A673 (cell line): Measurements from ENCODE around the gene OR5C1. TPM values are rescaled to one million over a fixed set of nuclear protein-coding genes. Genes with fewer than 3 reads are reported as not detected.

Experiments used
- BruUV-seq: library from RNA; stranded (reverse); fragments of 400-500 nt; replicated peaks from 2 replicates; lab custom pipeline; 2021; lab: Mats Ljungman, UMichigan
- CTCF ChIA-PET: fragments of 300-600 bp; sonication (Branson Sonifier 250); formaldehyde crosslinking; loops from one replicate; lab custom pipeline; 2022; ENCODE audit warnings: antibody characterized with exemption; lab: Charles Lee
- POLR2A ChIA-PET: fragments of 300-600 bp; sonication (Branson Sonifier 250); formaldehyde crosslinking; loops from one replicate; lab custom pipeline; 2022; ENCODE audit warnings: antibody characterized with exemption; ENCODE audit not compliant: low non-redundant PET; lab: Charles Lee
- DNase-seq: peaks from one replicate; pipeline ENCODE4 v3.0.0-alpha.2; 2015; ENCODE audit warnings: low spot score
- H3K27ac ChIP-seq: fragments of 200-600 bp; sonication (generic); 2 replicates; pipeline ENCODE4 v1.5.1; 2016; ENCODE audit warnings: mixed run types, low read depth, mild to moderate bottlenecking, mixed read lengths, antibody characterized with exemption, low read length; ENCODE audit not compliant: poor library complexity, severe bottlenecking
- H3K27me3 ChIP-seq: fragments of 200-600 bp; sonication (generic); replicated peaks from 2 replicates; pipeline ENCODE4 v1.6.1; 2017; ENCODE audit warnings: mixed run types, low read depth, mild to moderate bottlenecking, mixed read lengths, antibody characterized with exemption, low read length; ENCODE audit not compliant: insufficient read depth, poor library complexity
- H3K36me3 ChIP-seq: fragments of 200-600 bp; sonication (generic); 2 replicates; pipeline ENCODE4 v1.6.1; 2016; ENCODE audit warnings: mixed run types, mild to moderate bottlenecking, mixed read lengths, antibody characterized with exemption, low read length; ENCODE audit not compliant: insufficient read depth, poor library complexity, severe bottlenecking
- H3K4me1 ChIP-seq: fragments of 200-600 bp; sonication (generic); 2 replicates; pipeline ENCODE4 v1.6.1; 2017; ENCODE audit warnings: mixed run types, mild to moderate bottlenecking, mixed read lengths, antibody characterized with exemption, low read length; ENCODE audit not compliant: insufficient read depth, poor library complexity, severe bottlenecking
- H3K4me3 ChIP-seq: fragments of 200-600 bp; sonication (generic); 2 replicates; pipeline ENCODE4 v1.5.1; 2016; ENCODE audit warnings: low read depth, mixed run types, mild to moderate bottlenecking, mixed read lengths, low read length; ENCODE audit not compliant: poor library complexity, severe bottlenecking
- H3K9me3 ChIP-seq: fragments of 200-600 bp; sonication (generic); 2 replicates; pipeline ENCODE4 v1.6.1; 2016; ENCODE audit warnings: mixed run types, low read depth, mild to moderate bottlenecking, mixed read lengths, antibody characterized with exemption, low read length; ENCODE audit not compliant: poor library complexity, severe bottlenecking
- CTCF ChIP-seq: fragments of 300-800, 200-600 bp; sonication (generic); conservative IDR thresholded peaks from 2 replicates; pipeline ENCODE4 v1.5.1; 2017; ENCODE audit warnings: low read depth, mild to moderate bottlenecking, antibody characterized with exemption, low read length, moderate library complexity, mixed read lengths
- EZH2 ChIP-seq: fragments of 200-600 bp; sonication (generic); IDR thresholded peaks from 2 replicates; pipeline ENCODE4 v1.6.1; 2017; ENCODE audit warnings: borderline replicate concordance, low read depth, mild to moderate bottlenecking, mixed read lengths, antibody characterized with exemption, low read length; ENCODE audit not compliant: poor library complexity, severe bottlenecking
- intact Hi-C: fragments of 100-400 bp; cut with micrococcal nuclease; formaldehyde crosslinking; loops from one replicate; pipeline ENCODE4 v1.10.0; 2022; ENCODE audit not compliant: unreplicated experiment
- total RNA-seq: library from RNA; stranded (reverse); gene quantifications from 2 replicates; pipeline ENCODE4 v1.2.3, GENCODE V29; 2021

OR5C1 gene
- total RNA-seq, 1 experiment from 2014 or later, result not detected

- DNase-seq, result no peak
- BruUV-seq, result no TSS peak
- Histone ChIP-seq H3K27me3 (no peaks in the 10 kb centered on the region), H3K4me1 (peaks cover 7% of the 10 kb centered on the region), H3K36me3 (peaks cover 56% of the 10 kb centered on the region), H3K27ac (no peak overlapping the region), H3K9me3 (no peaks in the 10 kb centered on the region), H3K4me3 (no peak overlapping the region)
- CTCF ChIA-PET, result no interaction called here
- POLR2A ChIA-PET, result no interaction called here
- intact Hi-C loops, result loop anchor here (10.0 kb wide), 1 partner anchor 465 kb away; no protein-coding TSS in a partner anchor
- TF ChIP-seq CTCF, result no peak
- no peak for TF ChIP-seq EZH2
Measured at GRCh38 chr9:122819791-122820489, 31.2 kb downstream of the OR5C1 start.

- Histone ChIP-seq H3K27me3 (no peaks in the 10 kb centered on the region), H3K4me1 (peaks cover 7% of the 10 kb centered on the region), H3K9me3 (no peaks in the 10 kb centered on the region), H3K36me3 (peaks cover 60% of the 10 kb centered on the region), H3K27ac (no peak overlapping the region), H3K4me3 (no peak overlapping the region)
- no TSS peak for BruUV-seq
- DNase-seq, result no peak
- ChIA-PET CTCF (no interaction called here), POLR2A (no interaction called here)
- intact Hi-C loops, result no loop called here
- TF ChIP-seq EZH2, result no peak
- no peak for TF ChIP-seq CTCF
Measured at GRCh38 chr9:122820490-122820845, 31.7 kb downstream of the OR5C1 start.

- no TSS peak for BruUV-seq
- intact Hi-C loops, result no loop called here
- ChIA-PET CTCF (interaction anchor here (0.6 kb wide), 1 partner anchor 549 kb away, joined by 3 read pairs; no protein-coding TSS in a partner anchor), POLR2A (no interaction called here)
- no peaks in the 10 kb centered on the region for H3K9me3 ChIP-seq
- no peak overlapping the region for H3K4me3 ChIP-seq
- no peak overlapping the region for H3K27ac ChIP-seq
- no peaks in the 10 kb centered on the region for H3K27me3 ChIP-seq
- TF ChIP-seq EZH2 (no peak), CTCF (no peak)
- peaks cover 68% of the 10 kb centered on the region for H3K36me3 ChIP-seq
- H3K4me1 ChIP-seq, result peaks cover 7% of the 10 kb centered on the region
- DNase-seq, result peak; percentile 55
Measured at GRCh38 chr9:122821278-122821943, 32.7 kb downstream of the OR5C1 start.
